ENCODE data around the gene SLC16A4. TPM values are rescaled to one million over a fixed set of nuclear protein-coding genes. Genes with fewer than 3 reads are reported as not detected.

Gene SLC16A4
- total and polyA plus RNA-seq, 2 donors (not counting 1 experiment from before 2014, with no cell fraction given): 0.39 to 2.6 TPM

DNA sequence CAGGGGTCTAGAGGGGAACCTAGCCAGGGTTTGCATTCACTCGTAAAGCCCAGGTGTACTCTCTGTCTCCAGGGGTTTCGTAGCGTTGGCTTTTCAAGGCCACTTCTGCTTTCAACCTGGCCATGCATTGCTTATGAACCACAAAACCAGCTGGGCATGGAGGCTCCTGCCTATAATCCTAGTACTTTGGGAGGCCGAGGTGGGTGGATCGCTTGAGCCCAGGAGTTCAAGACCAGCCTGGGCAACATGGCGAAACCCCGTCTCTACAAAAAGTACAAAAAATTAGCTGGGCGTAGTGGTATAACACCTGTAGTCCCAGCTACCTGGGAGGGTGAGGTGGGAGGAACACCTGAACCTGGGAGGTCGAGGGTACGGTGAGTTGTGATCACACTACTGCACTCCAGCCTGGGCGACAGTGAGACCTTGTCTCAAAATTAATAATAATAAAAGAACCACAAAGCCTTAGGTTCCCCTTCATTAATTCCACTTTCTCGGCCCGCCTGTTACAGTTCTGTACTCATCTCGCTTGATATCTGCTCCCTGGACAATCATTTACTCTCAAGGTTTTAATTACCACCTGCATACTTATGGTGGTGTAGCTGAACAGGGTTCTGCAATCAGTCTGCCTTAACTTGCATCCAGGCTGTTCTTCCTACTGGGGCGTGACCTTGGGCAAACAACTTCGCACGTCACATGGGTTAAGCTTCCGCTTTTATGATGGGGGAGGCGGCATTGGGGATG, 6.1 kb downstream of the SLC16A4 start:
- H3K4me3 Mint-ChIP-seq: peak overlapping the region; percentile 78
- peak; percentile 77 for ATAC-seq (ENCODE audit: low read depth)

More for the DNA sequence above, 6.1 kb downstream of the SLC16A4 start:
- Mint-ChIP-seq H3K27me3 (no peaks in the 10 kb centered on the region), H3K27ac (peak overlapping the region; percentile 90), H3K4me1 (peaks cover 76% of the 10 kb centered on the region), H3K9me3 (ENCODE audit: insufficient read depth) (no peaks in the 10 kb centered on the region)
- H4K20me1 ChIP-seq (ENCODE audit: control insufficient read depth, insufficient read depth, low read length, poor library complexity, severe bottlenecking): no peaks in the 10 kb centered on the region
- no peaks in the 10 kb centered on the region for H3K79me2 ChIP-seq (ENCODE audit: control insufficient read depth, insufficient read depth, low read length)
- no peak overlapping the region for H2AFZ ChIP-seq (ENCODE audit: insufficient read depth, low read depth, low read length, poor library complexity, severe bottlenecking)
- H3K27ac ChIP-seq (ENCODE audit: low read length in 2 of 2): peak overlapping the region; percentile 87 to 98
- H3K27me3 ChIP-seq (replicated peaks in 1 of 4; ENCODE audit: control extremely low read depth in 1 of 4, control insufficient read depth in 3 of 4, insufficient read depth in 4 of 4, low read length in 3 of 4): no peaks in the 10 kb centered on the region
- peak; percentile 91 for DNase-seq
- no peaks in the 10 kb centered on the region for H3K9me3 ChIP-seq (ENCODE audit: control extremely low read depth in 1 of 3, control insufficient read depth in 2 of 3, insufficient read depth in 1 of 3, low read length in 2 of 3)
- ChIA-PET POLR2A (interaction anchor here (0.8 to 3.9 kb wide), 6 partner anchors 9 to 46 kb away, joined by 3 to 84 read pairs (median 4); partner anchors contain the start of genes LAMTOR5 and RBM15), CTCF (interaction anchor here (0.6 to 13.9 kb wide), 18 partner anchors 8 to 396 kb away, joined by 3 to 139 read pairs (median 5); partner anchors contain the start of genes LAMTOR5 and RBM15)
- H3K36me3 ChIP-seq (replicated peaks in 1 of 2; ENCODE audit: control extremely low read depth in 1 of 2, control insufficient read depth in 1 of 2, extremely low read depth in 1 of 2, insufficient read depth in 2 of 2, low read length in 1 of 2): no peaks in the 10 kb centered on the region
- H3K4me3 ChIP-seq (ENCODE audit: control extremely low read depth in 1 of 5, extremely low read depth in 1 of 5, insufficient read depth in 1 of 5, low read depth in 2 of 5, low read length in 4 of 5): peak overlapping the region; percentile 34 to 49 (median 42)
- 0% methylated on average over 8 of the region's 19 CpGs for WGBS (ENCODE audit: insufficient coverage)
- TF ChIP-seq EZH2 (IDR thresholded peaks at IDR 0.05; ENCODE audit: borderline replicate concordance, insufficient read depth, low read depth, low read length, poor library complexity, severe bottlenecking) (no peak), CTCF (IDR thresholded peaks at IDR 0.05) (no peak)
- peak overlapping the region; percentile 50 for H3K9ac ChIP-seq (ENCODE audit: low read length)
- intact Hi-C loops (cut with micrococcal nuclease): loop anchor here (1.0 to 10.0 kb wide), 5 partner anchors 23 to 490 kb away; partner anchors contain the start of genes CD53 and LAMTOR5
- H3K4me2 ChIP-seq (replicated peaks; ENCODE audit: low read depth, low read length, poor library complexity, severe bottlenecking): peak overlapping the region; percentile 73
- H3K4me1 ChIP-seq (ENCODE audit: control insufficient read depth in 2 of 2, insufficient read depth in 2 of 2, low read length in 2 of 2): peaks cover 61 to 79% of the 10 kb centered on the region in 2 donors
